Right lobe of liver (tissue), 6 donors: ENCODE measurements around the gene USP37. TPM values are rescaled to one million over a fixed set of nuclear protein-coding genes. Genes with fewer than 3 reads are reported as not detected.
"Not testable (repeated sequence)": the region's sequence is repeated elsewhere in the genome, so short reads cannot be mapped to it uniquely, and the experiment has no call there.

ENCODE experiments used
- ATAC-seq, 4 donors: fragments of 200-7000 bp; cut with Tn5 transposase; one replicate each; pipeline ENCODE4 v1.9.1; 2020; ENCODE audit warnings: mild to moderate bottlenecking in 4 of 4, moderate library complexity in 4 of 4
- DNase-seq, 3 donors: peaks; one replicate each; pipeline ENCODE4 v3.0.0-alpha.2; 2020
- H3K27ac ChIP-seq, 3 donors: fragments of 200-600 bp; one replicate each; pipeline ENCODE4 v1.8.0; 2022
- H3K27me3 ChIP-seq, 2 donors: fragments of 200-600 bp; one replicate each; pipeline ENCODE4 v1.8.0; 2022
- H3K36me3 ChIP-seq, 4 donors: fragments of 200-600 bp; sonication (generic) in 1 of 4; one replicate each; pipeline versions ENCODE4 v1.5.1 to v1.8.0; 2017 to 2022; ENCODE audit warnings: control low read depth in 1 of 4
- H3K4me1 ChIP-seq, 4 donors: fragments of 200-600 bp; sonication (generic) in 1 of 4; one replicate each; pipeline versions ENCODE4 v1.5.1 to v1.8.0; 2017 to 2022; ENCODE audit warnings: control low read depth in 1 of 4
- H3K4me3 ChIP-seq, 3 donors: fragments of 200-600 bp; one replicate each; pipeline ENCODE4 v1.8.0; 2022
- H3K9me3 ChIP-seq, 4 donors: fragments of 200-600 bp; sonication (generic) in 1 of 4; one replicate each; pipeline versions ENCODE4 v1.5.1 to v1.8.0; 2017 to 2022; ENCODE audit warnings: control low read depth in 1 of 4
- POLR2A ChIP-seq: fragments of 450-650 bp; IDR thresholded peaks from one replicate; pipeline ENCODE4 v1.6.1; 2017; ENCODE audit warnings: antibody characterized with exemption, mild to moderate bottlenecking
- WGBS: methylation state at CpG from one replicate; pipeline ENCODE4 v1.1.6; 2018; ENCODE audit warnings: low coverage, low lambda C conversion rate; ENCODE audit not compliant: insufficient coverage; ENCODE audit errors: missing lambda C conversion rate; 5-methylcytosine and 5-hydroxymethylcytosine counted together
- intact Hi-C, 2 donors: fragments of 100-400 bp; cut with DNase I; formaldehyde crosslinking; loops; one replicate each; pipeline versions ENCODE4 v1.11.2 to v1.14.1; 2022
- total RNA-seq, 6 experiments: library from RNA; depleted of rRNA in 2 of 6; stranded (reverse); fragments of >200 nt in 2 of 6; fragmentation: NEBNext Ultra II Directional in 3 of 6; extraction: Animal tissue kit (Norgen Biotek cat#: 25700) in 3 of 6; gene quantifications; one replicate each; pipeline versions ENCODE4 v1.1.0 to v1.2.4, GENCODE V29; 2016 to 2023
- TF ChIP-seq, protein P1 (sequence below), 4 donors: fragments of 200-600 bp in 3 of 4; fragments of 450-650 bp in 1 of 4; IDR thresholded peaks; one replicate each; pipeline versions ENCODE4 v1.5.1 to v1.8.0; 2016 to 2022; ENCODE audit warnings: antibody characterized with exemption in 4 of 4, mild to moderate bottlenecking in 2 of 4
- donor health status: DM: no; HTN: yes; CAD: no.
- donor health status: DM: no; HTN: no; CAD: no.
- donor health status: DM: no; HTN: no; CAD: no.
- donor health status: DM: no; HTN: yes; CAD: no.
- donor health status: DM: no; HTN: yes; CAD: no.

Gene USP37
- total RNA-seq, 6 experiments from 2014 or later, result 4.8 to 8.9 (median 6.7) TPM

DNA sequence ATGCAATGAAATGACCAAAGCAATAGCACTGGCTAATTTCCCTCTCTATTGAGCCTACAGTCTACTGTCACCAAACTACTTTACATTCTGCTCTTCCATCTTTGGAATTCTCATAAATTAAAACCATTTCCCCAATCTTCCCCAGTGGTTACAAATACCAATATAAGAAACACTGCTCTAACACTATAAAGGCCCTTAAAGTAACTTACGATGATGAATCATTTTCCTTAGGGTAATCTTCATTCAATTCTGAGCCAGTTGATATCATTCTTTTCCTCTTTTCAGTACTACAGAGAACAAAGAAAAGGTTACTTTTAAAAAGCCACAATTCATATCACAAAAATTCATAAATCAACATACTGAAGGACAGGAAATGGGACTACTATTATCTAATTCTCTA lies 22.1 kb downstream of the USP37 start:
- H3K27me3 ChIP-seq, result no peaks in the 10 kb centered on the region
- DNase-seq, result no peak
- TF ChIP-seq, protein P1, sequence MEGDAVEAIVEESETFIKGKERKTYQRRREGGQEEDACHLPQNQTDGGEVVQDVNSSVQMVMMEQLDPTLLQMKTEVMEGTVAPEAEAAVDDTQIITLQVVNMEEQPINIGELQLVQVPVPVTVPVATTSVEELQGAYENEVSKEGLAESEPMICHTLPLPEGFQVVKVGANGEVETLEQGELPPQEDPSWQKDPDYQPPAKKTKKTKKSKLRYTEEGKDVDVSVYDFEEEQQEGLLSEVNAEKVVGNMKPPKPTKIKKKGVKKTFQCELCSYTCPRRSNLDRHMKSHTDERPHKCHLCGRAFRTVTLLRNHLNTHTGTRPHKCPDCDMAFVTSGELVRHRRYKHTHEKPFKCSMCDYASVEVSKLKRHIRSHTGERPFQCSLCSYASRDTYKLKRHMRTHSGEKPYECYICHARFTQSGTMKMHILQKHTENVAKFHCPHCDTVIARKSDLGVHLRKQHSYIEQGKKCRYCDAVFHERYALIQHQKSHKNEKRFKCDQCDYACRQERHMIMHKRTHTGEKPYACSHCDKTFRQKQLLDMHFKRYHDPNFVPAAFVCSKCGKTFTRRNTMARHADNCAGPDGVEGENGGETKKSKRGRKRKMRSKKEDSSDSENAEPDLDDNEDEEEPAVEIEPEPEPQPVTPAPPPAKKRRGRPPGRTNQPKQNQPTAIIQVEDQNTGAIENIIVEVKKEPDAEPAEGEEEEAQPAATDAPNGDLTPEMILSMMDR (IDR thresholded peaks at IDR 0.05), result no peak
- TF ChIP-seq POLR2A, result no peak
- no peak overlapping the region for H3K27ac ChIP-seq
- WGBS, result 94% methylated on average over 1 of the region's 1 CpG
- H3K36me3 ChIP-seq, result peaks cover 0 to 78% (median 29%) of the 10 kb centered on the region in 4 donors
- intact Hi-C loops, result no loop called here
- H3K4me3 ChIP-seq, result no peak overlapping the region
- no peaks in the 10 kb centered on the region for H3K9me3 ChIP-seq
- H3K4me1 ChIP-seq, result no peaks in the 10 kb centered on the region
- no peak for ATAC-seq

DNA sequence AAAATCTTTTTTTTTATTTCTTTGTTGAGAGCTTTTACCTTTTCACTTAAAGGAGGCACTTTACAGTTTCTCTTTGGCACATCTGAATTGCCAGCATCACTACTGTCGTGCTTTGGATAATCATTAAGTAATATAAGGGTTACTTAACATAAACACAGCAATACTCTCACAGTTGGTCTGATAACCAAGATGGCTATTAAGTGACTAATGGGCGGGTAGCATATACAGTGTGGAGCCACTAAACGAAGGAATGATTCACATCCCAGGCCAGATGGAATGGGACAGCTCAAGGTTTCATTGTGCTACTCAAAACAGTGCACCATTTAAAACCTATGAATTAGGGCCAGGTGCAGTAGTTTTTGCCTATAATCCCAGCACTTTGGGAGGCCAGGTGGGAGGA lies 28.1 kb downstream of the USP37 start:
- Histone ChIP-seq H3K36me3 (peaks cover 0 to 37% (median 11%) of the 10 kb centered on the region in 4 donors), H3K27me3 (no peaks in the 10 kb centered on the region), H3K4me1 (peaks cover 0 to 6% (median 3%) of the 10 kb centered on the region in 4 donors), H3K9me3 (no peaks in the 10 kb centered on the region), H3K27ac (no peak overlapping the region), H3K4me3 (no peak overlapping the region)
- WGBS, result 85% methylated on average over 2 of the region's 3 CpGs
- no peak for ATAC-seq
- TF ChIP-seq, protein P1 (IDR thresholded peaks at IDR 0.05), result no peak
- TF ChIP-seq POLR2A, result no peak
- intact Hi-C loops, result no loop called here
- DNase-seq, result no peak

DNA sequence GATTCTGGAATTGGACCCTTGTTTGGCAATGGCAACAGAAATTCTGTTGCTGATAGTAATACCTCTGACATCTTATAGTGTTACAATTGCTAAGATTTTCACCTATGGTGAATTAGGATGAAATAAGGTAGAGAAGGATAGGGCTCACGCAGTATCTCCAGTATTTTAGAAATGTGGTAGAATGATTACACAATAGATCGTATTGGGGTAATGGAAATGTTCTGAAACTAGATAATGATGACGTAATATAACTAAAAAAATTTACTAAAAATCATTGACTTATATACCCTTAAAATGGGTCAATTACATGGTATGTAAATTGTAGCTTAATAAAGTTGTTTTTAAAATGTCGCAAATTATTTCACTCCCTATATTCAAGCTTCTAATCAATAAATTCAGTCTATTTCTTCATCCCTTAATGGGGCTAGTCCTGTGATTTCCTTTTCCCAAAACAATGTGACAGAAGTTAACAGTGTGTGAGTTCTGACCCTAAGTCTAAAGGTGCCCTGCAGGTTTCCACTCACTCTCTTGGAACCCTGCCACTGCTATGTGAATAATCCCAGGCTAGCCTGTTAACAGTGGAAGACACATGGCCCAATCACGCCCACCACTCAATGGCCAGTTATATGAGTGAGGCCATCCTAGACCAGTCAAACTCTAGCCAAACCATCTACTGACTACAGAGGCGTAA lies 31.2 kb downstream of the USP37 start:
- peak; percentile 91 to 96 (median 93) for ATAC-seq
- DNase-seq, result peak; percentile 35 to 72 (median 56)

DNA sequence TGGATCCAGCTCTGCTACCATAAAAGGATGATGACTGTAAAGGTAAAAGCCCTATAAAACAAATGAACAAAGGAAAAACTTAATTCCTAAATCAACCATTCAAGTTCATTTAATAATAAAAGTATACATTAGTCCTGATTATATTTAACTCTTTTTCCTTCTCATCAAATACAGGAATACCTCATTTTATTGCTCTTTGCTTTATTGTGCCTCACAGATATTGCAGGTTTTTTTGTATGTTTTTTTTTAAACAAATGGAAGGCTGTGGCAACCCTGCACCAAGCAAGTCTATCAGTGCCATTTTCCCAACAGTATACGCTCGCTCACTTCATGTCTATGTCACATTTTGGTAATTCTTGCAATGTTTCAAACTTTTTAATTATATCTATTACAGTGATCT lies 38.2 kb downstream of the USP37 start:
- intact Hi-C loops, result no loop called here
- H3K27ac ChIP-seq, result no peak overlapping the region
- no peaks in the 10 kb centered on the region for H3K4me1 ChIP-seq
- no peak for DNase-seq
- no peaks in the 10 kb centered on the region for H3K9me3 ChIP-seq
- H3K27me3 ChIP-seq, result no peaks in the 10 kb centered on the region
- H3K36me3 ChIP-seq, result peaks cover 0 to 43% (median 13%) of the 10 kb centered on the region in 4 donors
- H3K4me3 ChIP-seq, result no peak overlapping the region
- no peak for ATAC-seq
- TF ChIP-seq, protein P1 (IDR thresholded peaks at IDR 0.05), result no peak
- no peak for TF ChIP-seq POLR2A
- WGBS, result 100% methylated on average over 2 of the region's 2 CpGs

More for the DNA sequence above, 31.2 kb downstream of the USP37 start:
- Histone ChIP-seq H3K36me3 (peaks cover 0 to 14% (median 4%) of the 10 kb centered on the region in 4 donors), H3K27ac (peak overlapping the region in 2 of 3 donors; percentile 51 to 65), H3K9me3 (no peaks in the 10 kb centered on the region), H3K4me1 (peaks cover 0 to 6% (median 3%) of the 10 kb centered on the region in 4 donors), H3K4me3 (no peak overlapping the region), H3K27me3 (no peaks in the 10 kb centered on the region)
- TF ChIP-seq, protein P1 (IDR thresholded peaks at IDR 0.05), result no peak
- no peak for TF ChIP-seq POLR2A
- 31% methylated on average over 6 of the region's 6 CpGs for WGBS
- intact Hi-C loops, result no loop called here

DNA sequence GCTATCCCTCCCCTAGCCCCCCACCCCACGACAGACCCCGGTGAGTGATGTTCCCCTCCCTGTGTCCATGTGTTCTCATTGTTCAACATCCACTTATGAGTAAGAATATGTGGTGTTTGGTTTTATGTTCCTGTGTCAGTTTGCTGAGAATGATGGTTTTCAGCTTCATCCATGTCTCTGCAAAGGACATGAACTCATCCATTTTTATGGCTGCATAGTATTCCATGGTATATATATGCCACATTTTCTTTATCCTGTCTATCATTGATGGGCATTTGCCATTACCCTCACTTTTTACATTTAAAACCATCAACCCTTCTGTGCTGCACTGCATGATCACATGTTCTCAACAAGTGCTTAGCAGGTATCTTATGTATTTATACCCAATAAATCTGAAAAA lies 39.7 kb downstream of the USP37 start:
- 95% methylated on average over 2 of the region's 2 CpGs for WGBS
- H3K9me3 ChIP-seq, H3K4me1 ChIP-seq, DNase-seq, H3K27ac ChIP-seq, ATAC-seq, H3K4me3 ChIP-seq, H3K27me3 ChIP-seq, intact Hi-C loops: not testable (repeated sequence)
- peaks cover 0 to 43% (median 13%) of the 10 kb centered on the region in 4 donors for H3K36me3 ChIP-seq
